Esophagus (tissue), 2 donors: ENCODE results near the gene PCDH19. TPM values are rescaled to one million over a fixed set of nuclear protein-coding genes. Genes with fewer than 3 reads are reported as not detected.

ENCODE experiments used
- H3K27ac ChIP-seq, 2 donors: one replicate each; pipeline ENCODE4 v1.5.1; 2013; ENCODE audit warnings: low read depth in 2 of 2, mild to moderate bottlenecking in 2 of 2, inconsistent platforms in 1 of 2, low read length in 1 of 2, moderate library complexity in 1 of 2
- H3K27me3 ChIP-seq, 2 donors: one replicate each; pipeline ENCODE4 v1.6.1; 2013; ENCODE audit warnings: low read length in 2 of 2, control low read depth in 1 of 2, mild to moderate bottlenecking in 1 of 2; ENCODE audit not compliant: insufficient read depth in 2 of 2, control insufficient read depth in 1 of 2
- H3K36me3 ChIP-seq, 2 donors: one replicate each; pipeline ENCODE4 v1.6.1; 2013; ENCODE audit warnings: low read length in 1 of 2; ENCODE audit not compliant: control insufficient read depth in 2 of 2, insufficient read depth in 2 of 2
- H3K4me1 ChIP-seq, 2 donors: one replicate each; pipeline ENCODE4 v1.6.1; 2013; ENCODE audit warnings: low read length in 1 of 2; ENCODE audit not compliant: control insufficient read depth in 2 of 2, insufficient read depth in 2 of 2
- H3K4me3 ChIP-seq, 2 donors: one replicate each; pipeline ENCODE4 v1.5.1; 2013; ENCODE audit warnings: low read length in 2 of 2, mild to moderate bottlenecking in 2 of 2, low read depth in 1 of 2, moderate library complexity in 1 of 2
- H3K9me3 ChIP-seq, 2 donors: one replicate each; pipeline ENCODE4 v1.6.1; 2013; ENCODE audit warnings: mild to moderate bottlenecking in 2 of 2, low read depth in 1 of 2, low read length in 1 of 2, moderate library complexity in 1 of 2; ENCODE audit not compliant: control insufficient read depth in 2 of 2, insufficient read depth in 1 of 2
- WGBS, 2 donors: extraction: QIAGEN DNeasy Blood & Tissue Kit; methylation state at CpG; one replicate each; pipeline ENCODE4 v1.1.7; 2013; 5-methylcytosine and 5-hydroxymethylcytosine counted together
- polyA plus RNA-seq, 2 donors: library from polyadenylated mRNA; stranded (reverse); fragments of 200-250 nt; gene quantifications; one replicate each; pipeline ENCODE4 v1.2.3, GENCODE V29; 2013
- donor health status: healthy with polysubstance abuse.
- donor health status: Bipolar disorder and iron deficiency.

Gene PCDH19
- polyA plus RNA-seq, 2 donors, result 0.11 to 0.14 TPM

GRCh38 chrX:100358766-100359165, 51.3 kb downstream of the PCDH19 start:
- Histone ChIP-seq H3K27me3 (no peaks in the 10 kb centered on the region), H3K27ac (no peak overlapping the region), H3K4me1 (no peaks in the 10 kb centered on the region), H3K9me3 (no peaks in the 10 kb centered on the region), H3K4me3 (no peak overlapping the region), H3K36me3 (no peaks in the 10 kb centered on the region)
- 41 to 70% methylated on average over 3 of the region's 3 CpGs for WGBS, 2 donors

- WGBS, 2 donors, result 55 to 69% methylated on average over 3 of the region's 3 CpGs
Observed at GRCh38 chrX:100356351-100356896, 53.6 kb downstream of the PCDH19 start.

GRCh38 chrX:100355680-100356079, 54.4 kb downstream of the PCDH19 start:
- WGBS, 2 donors, result 57 to 81% methylated on average over 3 of the region's 3 CpGs
- H3K27ac ChIP-seq, result no peak overlapping the region

More at GRCh38 chrX:100356351-100356896, 53.6 kb downstream of the PCDH19 start:
- Histone ChIP-seq H3K4me3 (no peak overlapping the region), H3K27ac (no peak overlapping the region), H3K9me3 (no peaks in the 10 kb centered on the region), H3K27me3 (no peaks in the 10 kb centered on the region), H3K4me1 (no peaks in the 10 kb centered on the region), H3K36me3 (no peaks in the 10 kb centered on the region)

GRCh38 chrX:100353326-100353725, 56.7 kb downstream of the PCDH19 start:
- Histone ChIP-seq H3K27me3 (no peaks in the 10 kb centered on the region), H3K4me1 (no peaks in the 10 kb centered on the region), H3K27ac (no peak overlapping the region), H3K4me3 (no peak overlapping the region), H3K9me3 (no peaks in the 10 kb centered on the region), H3K36me3 (no peaks in the 10 kb centered on the region)
- 34 to 57% methylated on average over 4 of the region's 4 CpGs for WGBS, 2 donors

More at GRCh38 chrX:100355680-100356079, 54.4 kb downstream of the PCDH19 start:
- Histone ChIP-seq H3K9me3 (no peaks in the 10 kb centered on the region), H3K4me1 (no peaks in the 10 kb centered on the region), H3K27me3 (no peaks in the 10 kb centered on the region), H3K36me3 (no peaks in the 10 kb centered on the region), H3K4me3 (no peak overlapping the region)

GRCh38 chrX:100350704-100351489, 59.2 kb downstream of the PCDH19 start:
- Histone ChIP-seq H3K4me3 (no peak overlapping the region), H3K36me3 (no peaks in the 10 kb centered on the region), H3K4me1 (peaks cover 0 to 2% of the 10 kb centered on the region in 2 donors), H3K9me3 (no peaks in the 10 kb centered on the region), H3K27me3 (no peaks in the 10 kb centered on the region), H3K27ac (no peak overlapping the region)
- WGBS, 2 donors, result 45 to 83% methylated on average over 5 of the region's 5 CpGs

GRCh38 chrX:100349391-100349790, 60.7 kb downstream of the PCDH19 start:
- Histone ChIP-seq H3K4me1 (peaks cover 0 to 2% of the 10 kb centered on the region in 2 donors), H3K4me3 (no peak overlapping the region), H3K9me3 (no peaks in the 10 kb centered on the region), H3K27ac (no peak overlapping the region), H3K27me3 (no peaks in the 10 kb centered on the region), H3K36me3 (no peaks in the 10 kb centered on the region)

- Histone ChIP-seq H3K27ac (no peak overlapping the region), H3K27me3 (peaks cover 0 to 4% of the 10 kb centered on the region in 2 donors), H3K36me3 (no peaks in the 10 kb centered on the region), H3K4me1 (no peaks in the 10 kb centered on the region), H3K9me3 (no peaks in the 10 kb centered on the region), H3K4me3 (no peak overlapping the region)
- WGBS, 2 donors, result 66% methylated on average over 4 of the region's 4 CpGs
Observed at GRCh38 chrX:100341142-100341510, 68.9 kb downstream of the PCDH19 start.

GRCh38 chrX:100340491-100341141, 69.5 kb downstream of the PCDH19 start:
- H3K27ac ChIP-seq, result no peak overlapping the region
- H3K4me1 ChIP-seq, result no peaks in the 10 kb centered on the region
- no peaks in the 10 kb centered on the region for H3K36me3 ChIP-seq
- peaks cover 0 to 4% of the 10 kb centered on the region in 2 donors for H3K27me3 ChIP-seq
- no peaks in the 10 kb centered on the region for H3K9me3 ChIP-seq
- H3K4me3 ChIP-seq, result no peak overlapping the region

GRCh38 chrX:100328351-100328750, 81.7 kb downstream of the PCDH19 start:
- 68 to 76% methylated on average over 6 of the region's 6 CpGs for WGBS, 2 donors

More at GRCh38 chrX:100328351-100328750, 81.7 kb downstream of the PCDH19 start:
- no peak overlapping the region for H3K4me3 ChIP-seq
- no peaks in the 10 kb centered on the region for H3K9me3 ChIP-seq
- no peaks in the 10 kb centered on the region for H3K36me3 ChIP-seq
- no peaks in the 10 kb centered on the region for H3K27me3 ChIP-seq
- no peaks in the 10 kb centered on the region for H3K4me1 ChIP-seq
- H3K27ac ChIP-seq, result no peak overlapping the region
